ENCODE measurements around the gene PHAF1. TPM values are rescaled to one million over a fixed set of nuclear protein-coding genes. Genes with fewer than 3 reads are reported as not detected.

Gene PHAF1
- total and polyA plus RNA-seq, 9 of the 15 experiments (the other 6 are each of a cell fraction or from before 2014, with no cell fraction given) = 5.1 to 25.4 (median 13.8) TPM

- TF ChIP-seq BRF2 (IDR thresholded peaks at IDR 0.05; ENCODE audit: borderline replicate concordance, insufficient read depth, insufficient read length) = no peak
- TF ChIP-seq RAD21 (CRISPR knock-in tag; conservative IDR thresholded peaks at IDR 0.05 in 1 of 2, IDR thresholded peaks at IDR 0.05 in 1 of 2) = peak; percentile 83 to 91
- no peak for TF ChIP-seq MIER1 (IDR thresholded peaks at IDR 0.05; ENCODE audit: low read depth)
- TF ChIP-seq PHF20 (IDR thresholded peaks at IDR 0.05; ENCODE audit: partially characterized antibody) = no peak
- TF ChIP-seq HMG20B (CRISPR knock-in tag; IDR thresholded peaks at IDR 0.05) = no peak
- TF ChIP-seq RFX1 (IDR thresholded peaks at IDR 0.05) = no peak
- TF ChIP-seq E2F4 (CRISPR knock-in tag; IDR thresholded peaks at IDR 0.05; ENCODE audit: low read depth) = no peak
- TF ChIP-seq ZNF407 (IDR thresholded peaks at IDR 0.05; ENCODE audit: low read depth) = no peak
- TF ChIP-seq CLOCK (CRISPR knock-in tag; IDR thresholded peaks at IDR 0.05; ENCODE audit: borderline replicate concordance) = no peak
- TF ChIP-seq ZNF785 (CRISPR knock-in tag; IDR thresholded peaks at IDR 0.05) = no peak
- no peak for TF ChIP-seq CBFA2T2 (conservative IDR thresholded peaks at IDR 0.05)
- no peak for TF ChIP-seq ZNF76 (CRISPR knock-in tag; IDR thresholded peaks at IDR 0.05; ENCODE audit: borderline replicate concordance)
Measured at GRCh38 chr16:67155295-67156142, 45.8 kb downstream of the PHAF1 start (continued).

Measured in K562 (cell line).